HG03442 (cell line): ENCODE measurements around the gene AKNA.

Experiments used
- ATAC-seq: cut with Tn5 transposase; IDR thresholded peaks from one replicate; pipeline ENCODE4 v1.9.1; 2021; ENCODE audit warnings: mild to moderate bottlenecking, moderate library complexity; ENCODE audit not compliant: unreplicated experiment

Gene AKNA

DNA sequence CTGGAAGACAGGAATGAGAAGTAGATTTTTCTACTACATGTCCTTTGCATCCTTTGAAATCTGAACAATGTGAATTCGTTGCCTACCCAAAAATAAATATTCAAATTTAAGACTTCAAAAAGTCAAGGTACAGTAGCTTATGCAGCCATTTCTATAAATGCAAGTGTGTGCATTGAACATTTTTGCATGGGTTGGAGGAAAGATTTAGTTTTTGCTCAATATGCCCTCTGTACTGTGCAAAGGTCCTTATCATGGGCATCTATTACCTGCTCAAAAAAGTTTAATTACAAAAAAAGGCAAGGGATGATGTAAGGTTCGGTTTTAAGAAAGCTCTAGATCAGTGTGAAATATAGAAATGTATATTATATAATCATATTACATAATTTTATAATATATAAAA is 22.6 kb downstream of the AKNA start:
- ATAC-seq = no peak

DNA sequence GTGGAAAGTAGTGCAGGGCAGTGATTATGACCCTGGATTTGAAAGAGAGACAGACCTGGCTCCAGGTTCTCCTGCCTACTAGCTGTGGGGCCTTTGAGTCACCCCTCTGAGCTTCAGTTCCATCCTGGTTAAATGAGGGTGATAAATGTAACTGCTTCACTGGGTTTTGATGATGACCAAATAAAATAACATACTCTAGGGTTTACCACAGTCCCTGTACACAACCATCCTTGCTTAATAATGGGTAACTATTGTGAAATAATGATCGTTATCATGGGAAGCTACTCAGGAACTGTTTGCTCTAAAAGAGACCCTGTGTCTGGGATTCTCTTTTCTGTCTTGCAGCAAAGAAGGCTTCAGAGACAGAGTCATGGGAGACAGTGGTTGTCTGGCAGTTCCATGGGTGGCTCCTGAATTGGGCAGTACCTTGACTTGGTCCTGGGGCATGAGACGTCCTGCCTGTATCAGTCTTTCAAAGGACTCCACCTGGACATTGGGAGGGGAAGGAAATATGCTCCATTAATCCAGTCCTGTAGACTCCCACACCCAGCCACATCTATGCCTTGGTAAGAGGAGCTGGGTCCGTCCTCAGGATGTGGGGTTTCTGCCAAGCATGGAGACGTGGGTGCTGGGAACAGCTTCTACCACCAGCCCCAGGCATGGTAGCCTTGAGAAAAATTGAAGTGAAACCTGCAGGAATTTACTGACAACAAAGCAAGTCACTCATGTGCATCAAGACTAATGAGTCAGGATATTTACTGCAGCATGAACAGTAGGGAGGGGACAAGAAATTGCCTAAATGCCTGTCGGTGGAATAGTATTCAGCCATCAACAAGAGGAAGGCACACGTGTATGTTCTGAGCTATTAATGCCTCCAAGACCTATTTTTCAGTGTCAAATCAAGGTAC is 23.4 kb downstream of the AKNA start:
- ATAC-seq = no peak

GRCh38 chr9:114363424-114363823 is 24.4 kb downstream of the AKNA start:
- ATAC-seq = no peak

DNA sequence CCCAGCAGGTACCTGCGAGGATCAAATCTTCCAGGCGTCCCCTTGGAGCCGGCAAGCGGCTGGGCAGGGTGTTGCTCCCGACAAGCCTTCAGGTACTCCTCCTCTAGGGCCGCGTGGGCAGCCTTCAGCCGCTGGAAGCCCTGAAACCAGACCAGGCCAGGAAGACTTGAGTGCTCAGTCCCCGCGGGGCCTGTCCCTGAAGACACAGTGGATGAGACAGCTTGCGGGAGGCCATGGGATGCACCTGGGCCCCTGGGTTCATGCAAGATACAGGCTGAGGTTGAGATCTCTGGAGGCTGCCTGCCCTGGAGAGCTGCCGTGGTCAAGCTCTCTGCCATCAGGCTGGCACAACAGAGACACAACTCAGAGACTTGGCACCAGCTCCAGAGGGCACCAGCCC is 25.4 kb downstream of the AKNA start:
- no peak for ATAC-seq

DNA sequence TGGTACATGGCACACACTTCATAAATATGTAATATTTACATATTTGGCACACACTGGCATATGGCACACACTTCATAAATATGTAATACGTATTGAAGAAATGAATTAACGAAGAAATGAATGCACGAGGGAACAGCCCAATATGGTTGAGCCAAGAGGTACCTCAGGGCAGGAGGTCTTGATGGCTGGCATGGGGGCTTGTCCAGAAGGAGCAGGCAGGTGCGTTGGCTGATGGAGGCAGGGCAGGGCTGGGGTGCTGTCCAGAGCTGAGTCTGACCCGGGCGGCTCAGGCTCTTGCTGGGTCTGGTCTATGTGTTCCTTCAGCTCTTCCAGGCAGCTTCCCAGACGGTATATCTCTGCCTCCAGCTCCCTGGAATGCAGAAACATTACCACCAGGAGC is 26.2 kb downstream of the AKNA start:
- no peak for ATAC-seq

- ATAC-seq = no peak
These were observed 28.0 kb downstream of the AKNA start for GRCh38 chr9:114359801-114360200.

GRCh38 chr9:114357911-114358328 is 29.9 kb downstream of the AKNA start:
- no peak for ATAC-seq

- ATAC-seq = no peak
These were observed 30.4 kb downstream of the AKNA start for GRCh38 chr9:114357360-114357759.

DNA sequence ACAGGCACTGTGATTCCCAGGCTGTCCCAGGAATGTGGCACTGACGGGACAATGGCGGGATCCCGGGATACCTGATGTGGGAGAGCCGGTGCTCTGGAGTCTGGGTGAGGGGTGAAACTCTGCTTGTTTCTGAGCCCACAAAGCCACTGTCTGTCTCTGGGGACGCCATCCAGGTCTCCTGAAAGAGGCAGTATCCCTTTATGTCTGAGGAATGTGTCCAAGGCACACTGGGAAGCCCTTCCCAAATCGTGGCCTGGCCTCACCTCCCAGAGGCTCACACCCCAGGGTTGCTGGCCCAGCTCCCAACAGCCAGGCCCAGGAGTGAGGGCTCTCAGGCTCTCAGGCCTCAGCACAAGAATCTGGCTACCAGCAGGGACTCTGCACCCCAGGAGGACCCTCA is 31.0 kb downstream of the AKNA start:
- no peak for ATAC-seq

DNA sequence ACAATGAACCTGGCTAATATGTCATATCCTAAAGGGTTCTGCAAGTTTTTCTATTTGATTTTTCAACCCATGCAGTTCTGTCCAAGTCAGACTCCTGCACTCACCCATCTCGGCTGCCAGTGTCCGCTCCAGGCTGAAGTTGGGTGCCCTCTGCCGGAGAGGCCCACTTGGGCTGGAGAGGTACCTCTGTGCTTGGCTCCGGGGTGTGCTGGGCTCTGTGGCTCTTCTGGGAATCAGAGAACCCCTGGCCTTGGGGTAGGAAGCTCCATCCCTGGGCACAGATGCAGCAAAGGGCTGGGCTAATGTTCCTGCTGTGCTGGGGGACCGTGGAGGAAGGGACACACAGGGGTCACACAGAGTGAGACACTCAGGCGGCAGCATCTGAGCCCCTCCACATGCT is 32.0 kb downstream of the AKNA start:
- ATAC-seq = no peak

DNA sequence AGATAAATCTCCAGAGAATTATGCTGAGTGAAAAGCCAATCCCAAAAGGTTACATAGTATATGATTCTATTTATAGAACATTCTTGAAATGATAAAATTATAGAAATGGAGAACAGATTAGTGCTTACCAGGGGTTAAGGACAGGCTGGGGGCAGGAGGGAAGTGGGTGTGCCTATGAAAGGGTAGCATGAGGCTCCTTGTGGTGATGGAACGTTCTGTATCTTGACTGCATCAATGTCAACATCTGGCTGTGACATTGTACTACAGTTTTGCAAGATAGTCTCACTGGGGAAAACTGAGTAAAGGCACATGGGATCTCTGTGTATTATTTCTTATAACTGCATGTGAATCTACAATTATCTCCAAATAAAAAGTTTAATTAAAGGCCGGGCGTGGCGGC is 35.9 kb downstream of the AKNA start:
- no peak for ATAC-seq

DNA sequence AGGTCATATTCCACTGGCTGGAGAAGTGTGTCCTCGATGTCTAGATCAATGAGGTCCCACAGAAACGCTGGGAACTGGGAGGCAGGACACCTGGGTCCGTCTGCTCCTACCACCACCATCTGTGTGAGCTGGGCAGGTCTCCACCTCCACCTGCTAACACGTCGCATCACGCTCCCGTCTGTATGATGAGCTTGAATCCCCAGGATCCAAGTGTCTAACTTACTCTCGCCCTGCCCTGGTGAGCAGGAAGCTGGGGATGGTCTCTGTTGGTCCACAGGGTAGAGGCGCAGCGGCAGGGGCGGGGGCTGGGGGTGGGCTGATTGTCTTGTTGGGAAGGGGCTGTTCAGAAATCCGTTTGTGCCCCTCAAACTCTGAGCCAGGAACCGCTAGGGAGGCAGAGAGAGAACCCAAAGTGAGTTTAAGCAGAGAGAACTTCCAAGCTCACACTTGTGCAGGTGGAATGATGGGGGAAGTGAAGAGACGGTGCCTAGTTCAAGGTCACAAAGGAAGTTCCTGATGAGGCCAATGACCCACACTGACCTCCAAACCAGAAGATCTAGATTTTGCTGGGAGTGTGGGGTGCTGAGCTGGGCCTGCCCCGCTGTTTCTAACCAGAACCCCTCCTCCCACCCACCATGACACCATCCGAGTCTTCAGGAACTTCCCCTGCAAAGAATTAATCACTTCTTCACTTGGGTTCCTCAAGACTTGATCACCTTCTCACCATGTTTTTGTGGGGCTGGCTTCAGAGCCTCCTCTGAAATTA is 37.0 kb downstream of the AKNA start:
- no peak for ATAC-seq

DNA sequence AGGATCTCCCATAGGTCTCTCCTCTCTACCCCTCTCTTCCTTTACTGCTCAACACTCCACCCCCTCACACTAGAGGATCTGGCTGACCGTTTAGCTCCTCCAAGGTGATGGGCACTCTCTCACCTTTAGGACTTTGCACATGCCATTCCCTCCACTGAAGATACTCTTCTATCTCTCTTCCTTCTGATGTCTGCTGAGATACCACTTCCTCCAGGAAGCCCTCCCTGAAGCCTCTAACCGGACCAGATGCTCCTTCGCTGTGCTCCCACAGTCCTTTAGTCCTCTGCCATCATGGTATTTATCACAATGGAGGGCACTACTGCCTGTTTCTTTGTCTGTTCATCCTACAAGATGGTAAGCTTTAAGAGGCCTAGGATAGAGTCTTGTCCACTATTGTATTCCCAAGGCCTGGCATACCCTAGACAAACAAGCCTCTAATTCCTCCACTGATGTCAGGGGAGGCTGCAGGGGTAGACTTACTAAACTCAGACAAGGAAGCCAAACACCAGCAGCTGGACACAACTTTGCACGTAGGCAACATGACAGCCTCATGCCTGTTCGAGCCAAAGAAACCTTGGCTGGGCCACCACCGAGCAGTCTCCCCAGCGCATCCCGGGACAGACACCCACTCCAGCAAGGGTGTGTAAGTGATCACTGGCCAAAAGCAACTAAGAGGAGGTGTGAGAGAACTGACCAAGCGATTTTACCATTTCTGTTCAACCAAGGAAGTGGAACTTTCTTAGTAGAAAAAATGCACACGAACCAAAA is 37.9 kb downstream of the AKNA start:
- no peak for ATAC-seq

- peak; percentile 92 for ATAC-seq
These were observed 38.8 kb downstream of the AKNA start for GRCh38 chr9:114348906-114349482.

DNA sequence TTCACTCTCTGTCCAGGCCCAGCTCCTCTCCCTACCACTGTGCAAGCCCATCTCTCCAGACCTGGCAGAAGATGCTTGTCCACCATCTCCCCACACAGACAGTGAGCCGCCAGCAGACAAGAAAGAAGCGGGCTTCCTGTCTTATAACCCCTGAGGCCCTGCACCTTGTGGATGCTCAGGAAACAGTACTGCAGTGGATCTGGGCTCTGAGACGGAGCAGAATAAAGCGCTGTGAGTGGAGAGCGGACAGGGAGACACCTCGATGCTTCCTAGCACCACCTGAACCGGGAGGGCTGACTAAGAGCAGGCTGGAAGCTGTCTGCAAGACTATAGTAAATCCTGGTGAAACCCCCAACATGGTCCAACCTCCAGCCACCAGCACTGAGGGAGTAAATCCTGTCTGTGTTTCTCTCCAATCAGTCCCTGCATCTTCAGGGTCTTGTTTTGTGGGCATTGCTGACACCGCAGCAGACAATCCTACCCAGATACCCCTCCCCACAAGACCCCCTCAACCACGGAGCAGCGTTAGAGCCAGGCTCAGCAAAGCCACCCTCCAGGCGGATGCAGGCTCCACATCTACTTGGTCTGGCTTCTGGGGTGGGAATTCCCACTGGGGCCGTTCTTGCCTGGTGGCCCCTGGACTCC is 39.4 kb downstream of the AKNA start:
- no peak for ATAC-seq

- ATAC-seq = no peak
These were observed 40.1 kb downstream of the AKNA start for GRCh38 chr9:114347675-114348074.

DNA sequence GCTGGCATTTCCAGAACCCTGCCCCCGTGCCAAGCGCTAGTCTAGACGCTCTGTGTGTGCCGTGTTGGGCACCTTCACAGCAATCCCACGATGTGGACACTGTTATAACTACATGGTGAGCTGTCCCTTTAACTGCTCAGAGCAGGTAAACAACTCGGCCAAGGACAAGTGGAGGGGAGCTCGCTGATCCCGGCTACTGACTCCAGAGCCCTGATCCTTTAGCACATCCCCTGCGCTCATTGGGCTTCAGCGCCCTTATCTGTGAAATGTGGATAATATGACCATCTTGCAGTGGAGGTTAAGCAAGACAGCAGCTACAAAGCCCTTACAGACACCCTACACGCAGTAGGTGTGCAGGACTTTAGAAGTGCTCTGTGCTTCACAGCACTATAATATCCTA is 41.6 kb downstream of the AKNA start:
- ATAC-seq = no peak

- no peak for ATAC-seq
These were observed 42.2 kb downstream of the AKNA start for GRCh38 chr9:114345493-114346065.

GRCh38 chr9:114344692-114345091 is 43.1 kb downstream of the AKNA start:
- ATAC-seq = no peak

DNA sequence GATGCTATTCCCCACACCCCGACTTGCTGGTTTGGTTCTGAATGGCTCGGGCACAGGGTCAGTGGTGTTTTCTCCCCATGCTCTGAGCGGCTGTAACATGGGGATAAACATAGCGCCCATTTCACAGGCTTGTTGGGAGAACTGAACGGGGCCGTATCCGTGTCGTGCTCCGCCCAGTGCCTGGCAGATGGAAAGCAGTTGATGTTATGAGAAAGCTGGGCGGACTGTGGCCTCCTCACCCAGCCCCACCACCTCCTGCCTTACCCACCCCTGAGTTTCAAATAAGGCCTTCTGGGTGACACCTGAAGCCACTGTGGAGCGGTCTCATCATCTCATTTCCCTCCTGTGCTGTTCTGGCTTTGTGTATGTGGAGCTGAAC is 43.6 kb downstream of the AKNA start:
- no peak for ATAC-seq
